Lung (tissue), 12 donors: ENCODE results near the gene ZNF134. TPM values are rescaled to one million over a fixed set of nuclear protein-coding genes. Genes with fewer than 3 reads are reported as not detected.

Source experiments
- ATAC-seq: fragments of 200-7000 bp; cut with Tn5 transposase; one replicate; pipeline ENCODE4 v1.9.1; 2020; ENCODE audit warnings: moderate number of reproducible peaks; ENCODE audit not compliant: insufficient read depth, low FRiP score
- DNase-seq, 3 donors: peaks; one replicate each; pipeline ENCODE4 v3.0.0-alpha.2; 2013 to 2017
- H3K27ac ChIP-seq, 2 donors: one replicate each; pipeline ENCODE4 v1.5.1; 2013; ENCODE audit warnings: mild to moderate bottlenecking in 2 of 2, moderate library complexity in 2 of 2, control low read depth in 1 of 2, inconsistent platforms in 1 of 2, low read depth in 1 of 2, low read length in 1 of 2
- H3K27me3 ChIP-seq, 3 donors: one replicate each; pipeline ENCODE4 v1.5.1; 2013; ENCODE audit warnings: low read length in 2 of 3; ENCODE audit not compliant: control insufficient read depth in 3 of 3, insufficient read depth in 3 of 3
- H3K36me3 ChIP-seq, 4 donors: one replicate each; pipeline ENCODE4 v1.5.1; 2013; ENCODE audit warnings: low read length in 4 of 4, mild to moderate bottlenecking in 1 of 4, moderate library complexity in 1 of 4; ENCODE audit not compliant: control insufficient read depth in 4 of 4, insufficient read depth in 4 of 4
- H3K4me1 ChIP-seq, 5 donors: one replicate each; pipeline ENCODE4 v1.5.1; 2013; ENCODE audit warnings: low read length in 5 of 5, mild to moderate bottlenecking in 2 of 5, moderate library complexity in 1 of 5; ENCODE audit not compliant: control insufficient read depth in 5 of 5, insufficient read depth in 5 of 5
- H3K4me3 ChIP-seq: one replicate; pipeline ENCODE4 v1.5.1; 2013; ENCODE audit warnings: mild to moderate bottlenecking, control low read depth, moderate library complexity
- H3K9ac ChIP-seq, 2 donors: one replicate each; pipeline ENCODE4 v1.5.1; 2013; ENCODE audit warnings: low read length in 2 of 2, control low read depth in 1 of 2; ENCODE audit not compliant: insufficient read depth in 1 of 2
- H3K9me3 ChIP-seq, 4 donors: one replicate each; pipeline ENCODE4 v1.5.1; 2013; ENCODE audit warnings: low read length in 3 of 4, mild to moderate bottlenecking in 1 of 4, moderate library complexity in 1 of 4; ENCODE audit not compliant: control insufficient read depth in 4 of 4, insufficient read depth in 3 of 4
- CTCF ChIP-seq: IDR thresholded peaks from 2 replicates; pipeline ENCODE4 v1.5.1; 2012; ENCODE audit warnings: mild to moderate bottlenecking; ENCODE audit errors: control extremely low read depth, extremely low read depth
- WGBS, 2 donors: extraction: QIAGEN DNeasy Blood & Tissue Kit; methylation state at CpG; one replicate each; pipeline ENCODE4 v1.1.7; 2013; 5-methylcytosine and 5-hydroxymethylcytosine counted together
- polyA plus RNA-seq, 2 donors: library from polyadenylated mRNA; stranded (reverse); fragments of 200-250 nt; gene quantifications; one replicate each; pipeline ENCODE4 v1.2.1, GENCODE V29; 2013
- total RNA-seq, 2 donors: library from RNA; depleted of rRNA in 1 of 2; stranded (reverse); fragments of >200 nt in 1 of 2; gene quantifications; one replicate each; pipeline ENCODE4 v1.2.1, GENCODE V29; 2014 to 2021
- donor health status: control.
- donor health status: control.
- donor health status: Bipolar disorder and iron deficiency.
- donor health status: healthy.
- donor health status: DM: yes; HTN: yes; CAD: no.

ZNF134 gene
- total and polyA plus RNA-seq, 4 donors: 3.6 to 33.2 (median 13.0) TPM

- TF ChIP-seq CTCF: no peak
- peaks cover 0 to 14% (median 7%) of the 10 kb centered on the region in 4 donors for H3K9me3 ChIP-seq
- ATAC-seq: no peak
- peaks cover 0 to 9% (median 7%) of the 10 kb centered on the region in 5 donors for H3K4me1 ChIP-seq
- H3K4me3 ChIP-seq: peak overlapping the region; percentile 80
- H3K27ac ChIP-seq: peak overlapping the region in 1 of 2 donors; percentile 82
- peak overlapping the region in 1 of 2 donors; percentile 5 for H3K9ac ChIP-seq
- H3K36me3 ChIP-seq: peaks cover 2 to 28% (median 7%) of the 10 kb centered on the region in 4 donors
- no peak for DNase-seq
- 58 to 60% methylated on average over 8 of the region's 8 CpGs for WGBS, 2 donors
- no peaks in the 10 kb centered on the region for H3K27me3 ChIP-seq
These were observed 14.7 kb upstream of the ZNF134 start for GRCh38 chr19:57599377-57599760.

GRCh38 chr19:57599761-57600383 is 14.2 kb upstream of the ZNF134 start, which contains the start of gene ZNF530:
Gene ZNF530 (plus strand): TSS chr19:57599885. CDS start chr19:57604346, 4,461 bp downstream.
- peak within 1 kb of the TSS; percentile 5 to 40 for H3K9ac ChIP-seq
- H3K9me3 ChIP-seq: peaks cover 0 to 18% (median 9%) of the 10 kb centered on the region in 4 donors
- peak within 1 kb of the TSS; percentile 80 for H3K4me3 ChIP-seq
- H3K4me1 ChIP-seq: peaks cover 0 to 9% (median 7%) of the 10 kb centered on the region in 5 donors
- ATAC-seq: peak; percentile 98
- no peaks in the 10 kb centered on the region for H3K27me3 ChIP-seq
- peak; percentile 95 to 98 (median 96) for DNase-seq
- peaks cover 7 to 31% (median 12%) of the 10 kb centered on the region in 4 donors for H3K36me3 ChIP-seq
- 0 to 1% methylated on average over 53 of the region's 53 CpGs for WGBS, 2 donors
- no peak for TF ChIP-seq CTCF
- peak within 1 kb of the TSS in 1 of 2 donors; percentile 82 for H3K27ac ChIP-seq

- no peak for ATAC-seq
- H3K36me3 ChIP-seq: peaks cover 26 to 62% (median 32%) of the 10 kb centered on the region in 4 donors
- no peak for DNase-seq
- TF ChIP-seq CTCF: no peak
- H3K27ac ChIP-seq: no peak overlapping the region
- no peaks in the 10 kb centered on the region for H3K27me3 ChIP-seq
- WGBS, 2 donors: 97 to 98% methylated on average over 5 of the region's 5 CpGs
- no peaks in the 10 kb centered on the region for H3K4me1 ChIP-seq
- H3K9ac ChIP-seq: no peak overlapping the region
- no peak overlapping the region for H3K4me3 ChIP-seq
- H3K9me3 ChIP-seq: peaks cover 0 to 41% (median 13%) of the 10 kb centered on the region in 4 donors
These were observed 7.1 kb upstream of the ZNF134 start for GRCh38 chr19:57606931-57607330.
